ES-I3 (cell line): ENCODE measurements around the gene BTBD18.
A peak's percentile ranks its signal among the peaks of the same experiment; 100 is the strongest.

ENCODE experiments used
- H3K36me3 ChIP-seq: 2 replicates; pipeline ENCODE4 v1.6.1; 2013; ENCODE audit warnings: mild to moderate bottlenecking, low read length, control low read depth, moderate library complexity; ENCODE audit not compliant: insufficient read depth
- H3K4me1 ChIP-seq: 2 replicates; pipeline ENCODE4 v1.6.1; 2013; ENCODE audit warnings: mild to moderate bottlenecking, control low read depth, low read length; ENCODE audit not compliant: insufficient read depth
- H3K9ac ChIP-seq: 2 replicates; pipeline ENCODE4 v1.6.1; 2013; ENCODE audit warnings: low read depth, mild to moderate bottlenecking, low read length, moderate library complexity
- H3K9me3 ChIP-seq: 2 replicates; pipeline ENCODE4 v1.6.1; 2013; ENCODE audit warnings: mild to moderate bottlenecking, low read length, moderate library complexity; ENCODE audit not compliant: control insufficient read depth, insufficient read depth

The BTBD18 gene

DNA sequence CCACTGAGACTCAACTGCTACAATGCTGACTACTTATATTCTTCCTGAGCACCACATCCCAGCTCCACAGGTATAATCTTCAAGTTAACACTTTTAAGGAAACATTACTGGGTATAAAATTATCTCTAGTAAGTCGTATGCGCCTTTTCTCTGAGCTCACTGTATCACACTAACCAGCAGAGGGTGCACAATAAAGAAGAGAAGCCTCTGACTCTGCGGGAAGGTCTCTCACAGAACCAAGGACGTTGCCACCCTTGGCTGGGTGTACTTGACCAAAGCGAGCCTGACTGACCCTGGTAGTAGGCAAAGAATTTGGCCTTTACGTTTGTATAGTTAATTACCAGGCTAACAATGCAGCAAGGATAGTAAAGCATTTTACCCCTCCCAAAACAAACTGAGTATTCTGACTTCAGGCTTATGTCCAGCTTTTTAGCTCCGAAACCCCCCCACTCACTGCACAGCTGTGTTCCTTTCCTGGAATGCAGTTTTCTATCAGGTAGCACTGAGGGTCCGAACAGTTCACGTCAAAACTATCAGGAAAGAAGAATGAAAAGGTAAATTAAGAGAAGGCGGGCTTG lies at the start of gene BTBD18:
Gene BTBD18 (minus strand): TSS at position 144 of the 578 bp plus-strand sequence. CDS start 631 bp downstream, outside the sequence.
- H3K4me1 ChIP-seq: no peaks in the 10 kb centered on the region
- H3K9ac ChIP-seq: no peak within 1 kb of the TSS
- H3K36me3 ChIP-seq: no peaks in the 10 kb centered on the region
- no peaks in the 10 kb centered on the region for H3K9me3 ChIP-seq

DNA sequence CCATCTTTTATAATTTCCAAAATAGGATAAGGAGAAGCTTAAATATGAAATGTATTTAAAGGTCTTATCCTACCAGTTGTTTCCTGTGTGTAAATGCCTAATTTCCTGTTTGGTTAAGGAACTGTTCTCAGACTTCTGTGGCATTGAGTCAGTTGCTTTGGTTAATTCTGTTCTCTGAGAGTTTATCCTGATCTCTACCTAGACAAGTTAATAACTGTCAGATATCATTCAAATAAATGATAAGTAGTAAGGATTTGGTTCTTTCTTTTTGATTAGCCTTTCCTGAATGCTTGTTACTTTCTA lies 49.5 kb upstream of the BTBD18 start:
- no peak overlapping the region for H3K9ac ChIP-seq
- peaks cover 10% of the 10 kb centered on the region; the same call in 1 of the 2 replicates for H3K4me1 ChIP-seq
- H3K9me3 ChIP-seq: no peaks in the 10 kb centered on the region
- peaks cover 32% of the 10 kb centered on the region for H3K36me3 ChIP-seq

- H3K9me3 ChIP-seq: no peaks in the 10 kb centered on the region
- peaks cover 10% of the 10 kb centered on the region; the same call in 1 of the 2 replicates for H3K4me1 ChIP-seq
- H3K9ac ChIP-seq: no peak overlapping the region
- H3K36me3 ChIP-seq: peaks cover 33% of the 10 kb centered on the region
Observed at GRCh38 chr11:57800444-57801182, 49.0 kb upstream of the BTBD18 start.

DNA sequence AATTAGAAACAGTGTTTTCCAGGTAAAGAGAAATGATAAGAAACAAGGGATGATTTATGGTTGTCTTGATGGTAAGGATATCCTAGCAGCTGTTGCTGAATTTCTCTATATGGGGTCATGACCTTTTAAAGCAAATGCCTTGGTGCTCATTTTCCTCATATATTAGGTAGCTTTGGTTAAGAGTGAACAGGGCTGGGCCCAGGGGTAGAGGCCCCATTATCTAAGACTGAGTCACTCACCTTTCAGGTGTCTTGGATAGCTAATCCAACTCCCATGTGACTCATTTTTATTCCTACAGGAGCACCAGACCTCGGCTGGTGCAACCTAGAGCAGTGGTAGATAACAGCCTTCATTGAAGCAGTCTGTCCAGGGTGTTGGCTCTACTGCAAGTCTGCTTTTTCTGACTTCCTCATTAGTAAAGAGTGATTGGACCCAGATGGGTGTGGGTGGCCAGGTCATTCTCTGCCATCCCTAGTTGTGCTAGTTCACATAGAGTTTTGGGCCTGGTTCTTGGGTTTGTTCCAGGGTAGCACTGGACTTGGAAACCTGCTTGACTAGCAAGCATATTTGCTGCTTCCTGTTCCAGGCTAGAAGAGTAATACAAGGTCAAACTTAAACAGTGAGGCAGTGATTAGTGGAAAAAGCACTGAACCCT lies 47.4 kb upstream of the BTBD18 start:
- Histone ChIP-seq H3K9ac (no peak overlapping the region), H3K9me3 (no peaks in the 10 kb centered on the region), H3K4me1 (peaks cover 10% of the 10 kb centered on the region; the same call in 1 of the 2 replicates), H3K36me3 (peaks cover 31% of the 10 kb centered on the region)

DNA sequence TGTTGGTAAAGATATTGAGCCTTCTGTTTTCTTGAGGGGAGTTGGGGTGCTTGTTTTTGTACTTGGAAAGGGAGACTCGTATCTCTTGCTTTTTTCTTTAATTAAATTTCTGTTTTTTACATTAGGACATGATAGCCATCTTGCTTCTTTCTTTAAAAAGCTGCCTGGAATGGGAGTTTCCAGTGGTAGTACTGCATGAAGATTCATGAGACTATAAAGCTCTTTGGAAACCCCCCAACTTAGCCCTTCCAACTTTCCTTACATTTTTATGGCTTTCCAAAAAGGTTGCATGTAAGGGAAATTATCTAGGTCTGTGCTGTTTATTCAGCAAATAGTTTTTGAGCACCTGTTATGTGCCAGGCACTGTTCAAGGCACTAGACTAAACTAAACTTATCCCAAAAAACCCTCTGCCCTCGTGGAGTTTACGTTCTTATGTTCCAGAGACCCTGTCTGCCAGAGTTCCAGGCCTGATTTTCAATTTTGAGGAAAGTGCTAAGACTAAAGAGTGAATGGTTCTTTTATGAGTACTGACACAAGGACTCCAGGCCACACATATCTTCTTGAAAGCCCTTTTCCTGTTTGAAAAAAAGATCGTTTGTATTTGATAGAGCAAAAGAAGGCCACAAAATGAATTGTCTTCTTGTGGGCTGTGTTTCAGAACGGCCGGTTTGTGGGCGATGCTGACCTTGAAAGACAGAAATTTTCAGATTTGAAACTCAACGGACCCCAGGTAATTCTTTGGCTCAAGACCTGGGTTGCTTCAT lies 41.9 kb upstream of the BTBD18 start:
- peaks cover 29% of the 10 kb centered on the region for H3K4me1 ChIP-seq
- no peaks in the 10 kb centered on the region for H3K9me3 ChIP-seq
- peaks cover 13% of the 10 kb centered on the region for H3K36me3 ChIP-seq
- H3K9ac ChIP-seq: no peak overlapping the region

DNA sequence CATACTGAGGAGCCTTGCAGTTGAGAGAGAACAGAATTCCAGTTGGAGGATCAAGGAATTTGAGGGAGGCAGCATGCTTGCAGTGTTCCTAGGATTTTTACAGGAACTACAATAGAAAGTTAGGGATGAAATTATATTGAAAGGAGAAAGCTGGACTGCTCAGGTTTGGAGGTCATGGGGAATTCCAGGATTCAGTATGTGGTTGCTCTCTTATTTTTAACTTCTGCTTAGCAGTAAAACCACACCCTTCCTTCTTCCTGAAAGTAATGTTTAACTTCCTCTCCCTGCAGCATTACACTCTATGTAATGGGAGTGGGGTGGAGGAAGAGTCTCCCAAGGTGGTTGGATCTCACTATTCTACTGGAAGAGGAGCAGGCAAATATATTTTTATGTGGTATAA lies 41.3 kb upstream of the BTBD18 start:
- peaks cover 13% of the 10 kb centered on the region for H3K36me3 ChIP-seq
- peaks cover 35% of the 10 kb centered on the region for H3K4me1 ChIP-seq
- H3K9ac ChIP-seq: no peak overlapping the region
- no peaks in the 10 kb centered on the region for H3K9me3 ChIP-seq

- Histone ChIP-seq H3K4me1 (peaks cover 42% of the 10 kb centered on the region), H3K36me3 (peaks cover 13% of the 10 kb centered on the region), H3K9ac (no peak overlapping the region), H3K9me3 (no peaks in the 10 kb centered on the region)
Observed at GRCh38 chr11:57792060-57792541, 40.5 kb upstream of the BTBD18 start.

GRCh38 chr11:57791321-57792059 lies 39.9 kb upstream of the BTBD18 start:
- Histone ChIP-seq H3K36me3 (peaks cover 12% of the 10 kb centered on the region), H3K9ac (peak overlapping the region; percentile 8; the same call in 1 of the 2 replicates), H3K4me1 (peaks cover 46% of the 10 kb centered on the region), H3K9me3 (no peaks in the 10 kb centered on the region)

GRCh38 chr11:57788703-57789088 lies 37.1 kb upstream of the BTBD18 start:
- H3K4me1 ChIP-seq: peaks cover 47% of the 10 kb centered on the region

DNA sequence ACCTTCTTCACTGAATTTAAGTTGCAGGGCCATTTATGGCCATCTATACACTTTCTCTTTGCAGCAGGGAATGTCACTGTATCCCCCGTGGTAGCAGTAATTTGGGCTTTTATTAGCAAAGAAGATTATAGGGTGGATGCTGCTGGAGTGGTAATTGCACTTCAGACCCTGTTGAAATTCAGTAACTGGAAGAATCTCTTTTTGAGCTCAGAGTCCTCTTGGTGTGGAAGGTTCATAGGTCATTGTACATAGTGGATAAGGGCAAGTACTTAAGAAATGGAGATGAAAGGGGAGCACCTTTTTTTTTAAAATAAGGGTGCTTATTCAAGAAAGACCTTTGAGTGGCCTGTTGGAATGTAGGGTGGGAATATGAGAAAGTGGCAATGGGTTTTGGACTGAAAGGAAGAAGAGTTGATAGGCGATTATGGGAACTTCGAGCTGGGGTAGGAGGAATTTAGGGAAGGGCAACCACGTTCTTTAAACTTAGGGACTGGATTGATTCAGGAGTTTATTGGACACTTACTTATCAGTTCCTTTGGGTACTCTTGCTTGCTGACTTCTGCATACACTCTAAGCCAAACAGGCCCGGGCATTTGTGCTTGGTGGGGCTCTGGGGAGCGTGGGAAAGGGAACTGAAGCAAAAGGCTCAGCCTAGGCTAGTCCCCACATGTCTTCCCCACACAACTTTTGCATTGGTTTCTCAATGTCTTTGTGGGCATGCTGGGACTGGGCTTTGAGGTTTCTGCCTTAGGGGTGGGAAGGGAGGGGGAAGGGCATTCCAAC lies 36.5 kb upstream of the BTBD18 start:
- Histone ChIP-seq H3K36me3 (no peaks in the 10 kb centered on the region), H3K9me3 (no peaks in the 10 kb centered on the region), H3K4me1 (peaks cover 47% of the 10 kb centered on the region), H3K9ac (no peak overlapping the region)

More at GRCh38 chr11:57788703-57789088, 37.1 kb upstream of the BTBD18 start:
- no peak overlapping the region for H3K9ac ChIP-seq
- H3K36me3 ChIP-seq: no peaks in the 10 kb centered on the region
- no peaks in the 10 kb centered on the region for H3K9me3 ChIP-seq

- no peaks in the 10 kb centered on the region for H3K9me3 ChIP-seq
- no peak overlapping the region for H3K9ac ChIP-seq
- H3K4me1 ChIP-seq: peaks cover 51% of the 10 kb centered on the region
- H3K36me3 ChIP-seq: no peaks in the 10 kb centered on the region
Observed at GRCh38 chr11:57787006-57787604, 35.5 kb upstream of the BTBD18 start.

DNA sequence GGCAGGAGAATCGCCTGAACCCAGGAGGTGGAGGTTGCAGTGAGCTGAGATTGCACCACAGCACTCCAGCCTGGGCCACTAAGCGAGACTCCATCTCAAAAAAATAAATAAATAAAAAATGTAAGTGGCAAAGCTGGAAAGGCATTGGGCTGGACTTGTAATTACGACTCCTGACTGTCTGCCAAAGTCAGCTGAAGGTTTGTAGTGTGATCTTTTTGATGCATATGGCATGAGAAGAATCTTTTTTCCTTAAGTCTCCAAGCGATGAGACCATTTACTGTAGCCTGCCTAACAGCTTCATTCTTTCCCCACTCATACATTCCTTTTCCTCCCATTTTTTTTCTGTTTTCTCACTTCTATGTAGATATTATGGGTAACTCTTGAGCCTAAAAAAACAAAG lies 34.8 kb upstream of the BTBD18 start:
- Histone ChIP-seq H3K9me3 (no peaks in the 10 kb centered on the region), H3K9ac (no peak overlapping the region), H3K36me3 (no peaks in the 10 kb centered on the region), H3K4me1 (peaks cover 51% of the 10 kb centered on the region)

DNA sequence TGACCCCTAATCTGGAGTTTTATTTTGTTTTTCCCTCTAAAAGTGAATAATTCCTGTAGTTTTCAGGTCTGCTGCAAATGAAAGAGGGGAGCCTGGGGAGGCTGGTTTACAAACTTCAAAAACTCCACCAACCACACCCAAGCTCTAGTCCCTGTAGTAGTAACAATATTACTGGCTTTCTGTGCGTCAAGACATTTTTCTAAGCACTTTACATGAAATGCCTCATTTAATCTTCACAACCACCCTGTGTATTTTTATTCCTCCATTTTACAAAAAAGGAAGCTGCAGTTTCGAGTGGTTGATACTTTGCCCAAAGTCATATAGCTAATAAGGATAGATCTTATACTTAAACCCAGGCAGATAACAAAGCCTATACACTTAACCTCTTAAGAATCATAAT lies 33.5 kb upstream of the BTBD18 start:
- Histone ChIP-seq H3K36me3 (no peaks in the 10 kb centered on the region), H3K4me1 (peaks cover 52% of the 10 kb centered on the region), H3K9ac (no peak overlapping the region), H3K9me3 (no peaks in the 10 kb centered on the region)
